NT2/D1 (cell line): ENCODE results near the gene MON1A.

Source experiments
- DNase-seq: peaks from one replicate; pipeline ENCODE4 v3.0.0-alpha.2; 2011; ENCODE audit warnings: low read depth, low spot score
- H3K27me3 ChIP-seq: 2 replicates; pipeline ENCODE4 v1.6.0; 2011; ENCODE audit warnings: mild to moderate bottlenecking; ENCODE audit not compliant: insufficient read length, insufficient read depth
- H3K36me3 ChIP-seq: 2 replicates; pipeline ENCODE4 v1.6.1; 2011; ENCODE audit warnings: mild to moderate bottlenecking, low read length, mixed read lengths; ENCODE audit not compliant: insufficient read depth, insufficient read length
- H3K4me1 ChIP-seq: 2 replicates; pipeline ENCODE4 v1.5.1; 2011; ENCODE audit not compliant: insufficient read depth, insufficient read length
- H3K4me3 ChIP-seq: 2 replicates; pipeline ENCODE4 v1.5.1; 2011; ENCODE audit warnings: low read depth; ENCODE audit not compliant: insufficient read length
- H3K9ac ChIP-seq: 2 replicates; pipeline ENCODE4 v1.6.0; 2011; ENCODE audit warnings: low read depth; ENCODE audit not compliant: insufficient read length
- H3K9me3 ChIP-seq: 2 replicates; pipeline ENCODE4 v1.5.1; 2011; ENCODE audit warnings: mild to moderate bottlenecking, low read length; ENCODE audit not compliant: insufficient read depth
- SUZ12 ChIP-seq: IDR thresholded peaks from 2 replicates; pipeline ENCODE4 v1.6.1; 2011; ENCODE audit not compliant: insufficient read length, insufficient read depth; ENCODE audit errors: extremely low read depth
- YY1 ChIP-seq: IDR thresholded peaks from 2 replicates; pipeline ENCODE4 v1.6.1; 2011; ENCODE audit not compliant: insufficient read length, insufficient read depth
- ZNF274 ChIP-seq: IDR thresholded peaks from 2 replicates; pipeline ENCODE4 v1.6.1; 2011; ENCODE audit warnings: mild to moderate bottlenecking, low read depth, low read length

Gene MON1A, protein sequence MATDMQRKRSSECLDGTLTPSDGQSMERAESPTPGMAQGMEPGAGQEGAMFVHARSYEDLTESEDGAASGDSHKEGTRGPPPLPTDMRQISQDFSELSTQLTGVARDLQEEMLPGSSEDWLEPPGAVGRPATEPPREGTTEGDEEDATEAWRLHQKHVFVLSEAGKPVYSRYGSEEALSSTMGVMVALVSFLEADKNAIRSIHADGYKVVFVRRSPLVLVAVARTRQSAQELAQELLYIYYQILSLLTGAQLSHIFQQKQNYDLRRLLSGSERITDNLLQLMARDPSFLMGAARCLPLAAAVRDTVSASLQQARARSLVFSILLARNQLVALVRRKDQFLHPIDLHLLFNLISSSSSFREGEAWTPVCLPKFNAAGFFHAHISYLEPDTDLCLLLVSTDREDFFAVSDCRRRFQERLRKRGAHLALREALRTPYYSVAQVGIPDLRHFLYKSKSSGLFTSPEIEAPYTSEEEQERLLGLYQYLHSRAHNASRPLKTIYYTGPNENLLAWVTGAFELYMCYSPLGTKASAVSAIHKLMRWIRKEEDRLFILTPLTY

GRCh38 chr3:49929291-49930167 is at the start of gene MON1A:
Gene MON1A (minus strand): TSS chr3:49929811. CDS start chr3:49913346, 16,465 bp downstream.
- H3K36me3 ChIP-seq = no peaks in the 10 kb centered on the region
- H3K4me1 ChIP-seq = peaks cover 6% of the 10 kb centered on the region
- DNase-seq = peak; percentile 77
- peak within 1 kb of the TSS; percentile 81 for H3K4me3 ChIP-seq
- peak within 1 kb of the TSS; percentile 84 for H3K9ac ChIP-seq
- H3K9me3 ChIP-seq = no peaks in the 10 kb centered on the region
- TF ChIP-seq YY1 (peak; percentile 12), SUZ12 (no peak)
- H3K27me3 ChIP-seq = no peaks in the 10 kb centered on the region

GRCh38 chr3:49976942-49977341 is 47.3 kb upstream of the MON1A start:
- Histone ChIP-seq H3K4me1 (no peaks in the 10 kb centered on the region), H3K4me3 (no peak overlapping the region), H3K9ac (no peak overlapping the region), H3K9me3 (no peaks in the 10 kb centered on the region), H3K36me3 (peaks cover 55% of the 10 kb centered on the region), H3K27me3 (no peaks in the 10 kb centered on the region)
- TF ChIP-seq YY1 = no peak
- TF ChIP-seq ZNF274 = no peak
- no peak for TF ChIP-seq SUZ12
- DNase-seq = no peak

- H3K9ac ChIP-seq = no peak overlapping the region
- no peaks in the 10 kb centered on the region for H3K9me3 ChIP-seq
- no peaks in the 10 kb centered on the region for H3K27me3 ChIP-seq
- peaks cover 55% of the 10 kb centered on the region for H3K36me3 ChIP-seq
- H3K4me3 ChIP-seq = no peak overlapping the region
- no peaks in the 10 kb centered on the region for H3K4me1 ChIP-seq
- TF ChIP-seq ZNF274 (no peak), SUZ12 (no peak), YY1 (no peak)
- DNase-seq = no peak
Measured at GRCh38 chr3:49972656-49973055, 43.0 kb upstream of the MON1A start.

DNA sequence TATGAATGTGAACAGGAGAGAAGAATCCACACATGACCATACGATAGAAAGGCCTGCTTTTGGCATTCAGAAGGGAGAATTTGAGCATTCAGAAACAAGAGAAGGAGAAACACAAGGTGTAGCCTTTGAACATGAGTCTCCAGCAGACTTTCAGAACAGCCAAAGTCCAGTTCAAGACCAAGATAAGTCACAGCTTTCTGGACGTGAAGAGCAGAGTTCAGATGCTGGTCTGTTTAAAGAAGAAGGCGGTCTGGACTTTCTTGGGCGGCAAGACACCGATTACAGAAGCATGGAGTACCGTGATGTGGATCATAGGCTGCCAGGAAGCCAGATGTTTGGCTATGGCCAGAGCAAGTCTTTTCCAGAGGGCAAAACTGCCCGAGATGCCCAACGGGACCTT is 38.7 kb upstream of the MON1A start:
- Histone ChIP-seq H3K4me1 (no peaks in the 10 kb centered on the region), H3K9me3 (no peaks in the 10 kb centered on the region), H3K4me3 (no peak overlapping the region), H3K9ac (no peak overlapping the region), H3K36me3 (peaks cover 53% of the 10 kb centered on the region), H3K27me3 (no peaks in the 10 kb centered on the region)
- DNase-seq = no peak
- TF ChIP-seq YY1 = no peak
- TF ChIP-seq SUZ12 = no peak
- no peak for TF ChIP-seq ZNF274

DNA sequence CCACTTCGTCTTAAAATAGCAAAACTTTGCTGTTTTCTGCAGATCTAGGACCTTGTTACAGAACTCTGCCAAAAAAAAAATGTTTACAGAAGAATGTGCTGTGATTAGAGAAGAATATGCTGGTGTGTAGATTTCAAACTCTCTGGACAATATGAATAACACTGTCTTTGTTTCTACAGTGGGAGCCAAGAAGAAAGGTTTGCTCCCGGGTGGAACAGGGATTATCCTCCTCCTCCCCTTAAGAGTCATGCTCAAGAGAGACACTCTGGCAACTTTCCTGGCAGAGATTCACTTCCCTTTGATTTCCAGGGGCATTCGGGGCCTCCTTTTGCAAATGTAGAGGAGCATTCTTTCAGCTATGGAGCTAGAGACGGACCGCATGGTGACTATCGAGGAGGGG is 37.7 kb upstream of the MON1A start:
- no peak overlapping the region for H3K9ac ChIP-seq
- H3K27me3 ChIP-seq = no peaks in the 10 kb centered on the region
- no peak overlapping the region for H3K4me3 ChIP-seq
- no peaks in the 10 kb centered on the region for H3K9me3 ChIP-seq
- H3K4me1 ChIP-seq = no peaks in the 10 kb centered on the region
- TF ChIP-seq ZNF274 = no peak
- no peak for TF ChIP-seq SUZ12
- no peak for TF ChIP-seq YY1
- peaks cover 46% of the 10 kb centered on the region for H3K36me3 ChIP-seq
- DNase-seq = no peak

- H3K4me3 ChIP-seq = no peak overlapping the region
- peaks cover 39% of the 10 kb centered on the region for H3K36me3 ChIP-seq
- no peak for DNase-seq
- no peak for TF ChIP-seq SUZ12
- TF ChIP-seq ZNF274 = no peak
- no peak for TF ChIP-seq YY1
- H3K9me3 ChIP-seq = no peaks in the 10 kb centered on the region
- no peak overlapping the region for H3K9ac ChIP-seq
- H3K27me3 ChIP-seq = no peaks in the 10 kb centered on the region
- H3K4me1 ChIP-seq = no peaks in the 10 kb centered on the region
Measured at GRCh38 chr3:49966233-49966942, 36.8 kb upstream of the MON1A start.

DNA sequence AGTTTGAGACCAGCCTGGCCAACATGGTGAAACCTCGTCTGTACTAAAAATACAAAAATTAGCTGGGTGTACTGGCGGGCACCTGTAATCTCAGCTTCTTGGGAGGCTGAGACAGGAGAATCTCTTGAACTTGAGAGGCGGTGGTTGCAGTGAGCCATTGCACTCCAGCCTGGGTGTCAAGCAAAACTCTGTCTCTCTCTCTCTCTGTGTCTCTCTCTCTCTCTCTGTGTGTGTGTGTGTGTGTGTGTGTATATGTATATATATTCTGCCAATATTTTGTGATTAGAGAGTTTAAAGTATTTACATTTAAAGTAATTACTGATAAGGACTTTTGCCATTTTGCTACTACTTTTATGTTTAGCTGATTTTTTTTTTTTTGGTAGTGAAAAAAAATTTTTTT is 26.0 kb upstream of the MON1A start:
- peaks cover 4% of the 10 kb centered on the region for H3K36me3 ChIP-seq
- TF ChIP-seq SUZ12 (no peak), ZNF274 (no peak), YY1 (no peak)
- no peak overlapping the region for H3K9ac ChIP-seq
- no peaks in the 10 kb centered on the region for H3K27me3 ChIP-seq
- no peaks in the 10 kb centered on the region for H3K4me1 ChIP-seq
- no peak overlapping the region for H3K4me3 ChIP-seq
- DNase-seq = no peak
- no peaks in the 10 kb centered on the region for H3K9me3 ChIP-seq
